ENCODE measurements around the gene DKK3. TPM values are rescaled to one million over a fixed set of nuclear protein-coding genes. Genes with fewer than 3 reads are reported as not detected.

Gene DKK3
- total and polyA plus RNA-seq, 2 of the 13 experiments (the other 11 are each of a cell fraction or from before 2014, with no cell fraction given): 0.09 to 0.67 TPM

DNA sequence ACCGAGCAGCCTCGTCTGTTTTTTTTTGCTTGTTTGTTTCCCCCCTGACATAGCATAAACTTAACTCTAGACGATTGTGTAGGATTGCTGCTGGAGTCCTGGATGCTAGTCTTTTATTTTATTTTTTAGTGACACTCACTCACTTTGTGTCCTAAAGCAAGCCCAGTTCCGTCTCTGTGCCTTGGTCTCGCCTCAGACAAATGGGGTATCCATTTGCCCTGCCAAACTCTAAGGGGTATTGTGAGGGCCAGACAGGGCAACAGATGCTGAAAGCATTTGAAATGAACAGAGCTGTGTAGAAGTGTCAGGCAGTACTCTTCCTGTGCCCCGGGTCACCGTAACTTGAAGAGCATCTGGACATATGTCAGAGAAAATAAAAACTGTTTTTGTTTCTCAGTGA is 34.8 kb upstream of the DKK3 start:
- no peak for ATAC-seq
- Histone ChIP-seq H3K4me1 (ENCODE audit: insufficient read depth, low read length) (peaks cover 26% of the 10 kb centered on the region), H3K36me3 (replicated peaks in 1 of 2; ENCODE audit: control insufficient read depth in 1 of 2, insufficient read depth in 2 of 2, low read length in 2 of 2) (no peaks in the 10 kb centered on the region), H3K9me3 (ENCODE audit: low read length) (no peaks in the 10 kb centered on the region), H3K4me3 (replicated peaks in 1 of 3; ENCODE audit: insufficient read depth in 1 of 3, low read depth in 2 of 3, low read length in 3 of 3) (no peak overlapping the region), H3K79me2 (ENCODE audit: insufficient read depth, low read length) (no peaks in the 10 kb centered on the region), H2AFZ (ENCODE audit: low read length) (no peak overlapping the region), H3K27me3 (ENCODE audit: control insufficient read depth in 1 of 2, insufficient read depth in 2 of 2, low read length in 2 of 2) (no peaks in the 10 kb centered on the region; a peak in 1 of 5 replicates), H3K9ac (ENCODE audit: insufficient read depth, low read depth, low read length) (no peak overlapping the region), H3K4me2 (ENCODE audit: low read depth, low read length) (no peak overlapping the region), H3K27ac (ENCODE audit: extremely low read length, insufficient read depth, low read length) (no peak overlapping the region), H4K20me1 (ENCODE audit: insufficient read depth, low read length) (no peaks in the 10 kb centered on the region)
- intact Hi-C loops (cut with micrococcal nuclease; ENCODE audit: unreplicated experiment) (no loop called here), in situ Hi-C loops (cut with HindIII; ENCODE audit: extremely low pct_ligation_motif_present, low pct_unique_long_range_greater_than_20kb) (loop anchor here (10.0 kb wide), 1 partner anchor 248 kb away; no protein-coding TSS in a partner anchor)
- FAIRE-seq: no peak
- WGBS (ENCODE audit: low lambda C conversion rate): 76% methylated on average over 7 of the region's 7 CpGs
- no peak for DNase-seq (ENCODE audit: low spot score)
- ChIA-PET POLR2A (no interaction called here), CTCF (ENCODE audit: low intra/inter-chr PET ratio, low total read pairs) (interaction anchor here (2.0 kb wide), 1 partner anchor 112 kb away, joined by 23 read pairs; no protein-coding TSS in a partner anchor)
- TF ChIP-seq SKI (IDR thresholded peaks at IDR 0.05; ENCODE audit: partially characterized antibody) (no peak), NBN (conservative IDR thresholded peaks at IDR 0.05) (no peak), ARNT2 (CRISPR knock-in tag; IDR thresholded peaks at IDR 0.05; ENCODE audit: low read depth) (no peak), SSRP1 (CRISPR knock-in tag; IDR thresholded peaks at IDR 0.05) (no peak), ERF (CRISPR knock-in tag; IDR thresholded peaks at IDR 0.05) (no peak)
- TF ChIP-seq, protein P1, sequence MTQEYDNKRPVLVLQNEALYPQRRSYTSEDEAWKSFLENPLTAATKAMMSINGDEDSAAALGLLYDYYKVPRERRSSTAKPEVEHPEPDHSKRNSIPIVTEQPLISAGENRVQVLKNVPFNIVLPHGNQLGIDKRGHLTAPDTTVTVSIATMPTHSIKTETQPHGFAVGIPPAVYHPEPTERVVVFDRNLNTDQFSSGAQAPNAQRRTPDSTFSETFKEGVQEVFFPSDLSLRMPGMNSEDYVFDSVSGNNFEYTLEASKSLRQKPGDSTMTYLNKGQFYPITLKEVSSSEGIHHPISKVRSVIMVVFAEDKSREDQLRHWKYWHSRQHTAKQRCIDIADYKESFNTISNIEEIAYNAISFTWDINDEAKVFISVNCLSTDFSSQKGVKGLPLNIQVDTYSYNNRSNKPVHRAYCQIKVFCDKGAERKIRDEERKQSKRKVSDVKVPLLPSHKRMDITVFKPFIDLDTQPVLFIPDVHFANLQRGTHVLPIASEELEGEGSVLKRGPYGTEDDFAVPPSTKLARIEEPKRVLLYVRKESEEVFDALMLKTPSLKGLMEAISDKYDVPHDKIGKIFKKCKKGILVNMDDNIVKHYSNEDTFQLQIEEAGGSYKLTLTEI (CRISPR knock-in tag; conservative IDR thresholded peaks at IDR 0.05): no peak
- BruUV-seq (replicated peaks): no TSS peak

- WGBS (ENCODE audit: low lambda C conversion rate): 41% methylated on average over 7 of the region's 7 CpGs
- no TSS peak for BruUV-seq (replicated peaks)
- CTCF ChIA-PET (ENCODE audit: low intra/inter-chr PET ratio, low total read pairs): no interaction called here
- Histone ChIP-seq H3K27ac (ENCODE audit: extremely low read length, insufficient read depth, low read length) (no peak overlapping the region), H3K4me1 (ENCODE audit: insufficient read depth, low read length) (peaks cover 20% of the 10 kb centered on the region), H3K27me3 (ENCODE audit: control insufficient read depth in 1 of 2, insufficient read depth in 2 of 2, low read length in 2 of 2) (no peaks in the 10 kb centered on the region; a peak in 1 of 5 replicates), H3K9me3 (ENCODE audit: low read length) (no peaks in the 10 kb centered on the region), H3K4me2 (ENCODE audit: low read depth, low read length) (no peak overlapping the region), H2AFZ (ENCODE audit: low read length) (no peak overlapping the region), H4K20me1 (ENCODE audit: insufficient read depth, low read length) (no peaks in the 10 kb centered on the region), H3K4me3 (replicated peaks in 1 of 3; ENCODE audit: insufficient read depth in 1 of 3, low read depth in 2 of 3, low read length in 3 of 3) (no peak overlapping the region), H3K36me3 (replicated peaks in 1 of 2; ENCODE audit: control insufficient read depth in 1 of 2, insufficient read depth in 2 of 2, low read length in 2 of 2) (no peaks in the 10 kb centered on the region), H3K9ac (ENCODE audit: insufficient read depth, low read depth, low read length) (no peak overlapping the region), H3K79me2 (ENCODE audit: insufficient read depth, low read length) (no peaks in the 10 kb centered on the region)
- in situ Hi-C loops (cut with HindIII; ENCODE audit: extremely low pct_ligation_motif_present, low pct_unique_long_range_greater_than_20kb): loop anchor here (10.0 kb wide), 1 partner anchor 247 kb away; no protein-coding TSS in a partner anchor
- POLR2A ChIA-PET: no interaction called here
- DNase-seq (ENCODE audit: low spot score) (peak; percentile 54), FAIRE-seq (no peak), ATAC-seq (no peak)
- intact Hi-C loops (cut with micrococcal nuclease; ENCODE audit: unreplicated experiment): no loop called here
- TF ChIP-seq TRIM24 (CRISPR knock-in tag; IDR thresholded peaks at IDR 0.05): no peak
- no peak for TF ChIP-seq MAX (IDR thresholded peaks at IDR 0.05)
- TF ChIP-seq KLF6 (CRISPR knock-in tag; IDR thresholded peaks at IDR 0.05): no peak
- no peak for TF ChIP-seq MIER3 (CRISPR knock-in tag; IDR thresholded peaks at IDR 0.05; ENCODE audit: borderline replicate concordance)
- TF ChIP-seq ZMYM2 (CRISPR knock-in tag; IDR thresholded peaks at IDR 0.05): no peak
- 0 out of 2 replicates have a peak, but pooled peaks have one; percentile 16 for TF ChIP-seq FOSL2 (CRISPR knock-in tag; IDR thresholded peaks at IDR 0.05)
- no peak for TF ChIP-seq FOXA1 (IDR thresholded peaks at IDR 0.05)
- 0 out of 2 replicates have a peak, but pooled peaks have one; percentile 18 for TF ChIP-seq FOXA1 (CRISPR knock-in tag; IDR thresholded peaks at IDR 0.05)
- no peak for TF ChIP-seq MED1 (CRISPR knock-in tag; IDR thresholded peaks at IDR 0.05)
- TF ChIP-seq CEBPB (IDR thresholded peaks at IDR 0.05; ENCODE audit: borderline replicate concordance, low read depth, low read length): peak; percentile 35; the same call in 1 of the 2 replicates
- TF ChIP-seq RFXAP (CRISPR knock-in tag; IDR thresholded peaks at IDR 0.05; ENCODE audit: borderline replicate concordance): no peak
- TF ChIP-seq, protein P2, sequence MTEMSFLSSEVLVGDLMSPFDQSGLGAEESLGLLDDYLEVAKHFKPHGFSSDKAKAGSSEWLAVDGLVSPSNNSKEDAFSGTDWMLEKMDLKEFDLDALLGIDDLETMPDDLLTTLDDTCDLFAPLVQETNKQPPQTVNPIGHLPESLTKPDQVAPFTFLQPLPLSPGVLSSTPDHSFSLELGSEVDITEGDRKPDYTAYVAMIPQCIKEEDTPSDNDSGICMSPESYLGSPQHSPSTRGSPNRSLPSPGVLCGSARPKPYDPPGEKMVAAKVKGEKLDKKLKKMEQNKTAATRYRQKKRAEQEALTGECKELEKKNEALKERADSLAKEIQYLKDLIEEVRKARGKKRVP (CRISPR knock-in tag; IDR thresholded peaks at IDR 0.05): 0 out of 4 replicates have a peak, but pooled peaks of 1 of the 2 experiments have one; percentile 26
Observed at GRCh38 chr11:12042215-12042676, 33.8 kb upstream of the DKK3 start.

All from HepG2 (cell line).